Measurements from ENCODE around the gene SCGB3A1. TPM values are rescaled to one million over a fixed set of nuclear protein-coding genes. Genes with fewer than 3 reads are reported as not detected.

SCGB3A1 gene
- total RNA-seq, 1 experiment from 2014 or later, result not detected

DNA sequence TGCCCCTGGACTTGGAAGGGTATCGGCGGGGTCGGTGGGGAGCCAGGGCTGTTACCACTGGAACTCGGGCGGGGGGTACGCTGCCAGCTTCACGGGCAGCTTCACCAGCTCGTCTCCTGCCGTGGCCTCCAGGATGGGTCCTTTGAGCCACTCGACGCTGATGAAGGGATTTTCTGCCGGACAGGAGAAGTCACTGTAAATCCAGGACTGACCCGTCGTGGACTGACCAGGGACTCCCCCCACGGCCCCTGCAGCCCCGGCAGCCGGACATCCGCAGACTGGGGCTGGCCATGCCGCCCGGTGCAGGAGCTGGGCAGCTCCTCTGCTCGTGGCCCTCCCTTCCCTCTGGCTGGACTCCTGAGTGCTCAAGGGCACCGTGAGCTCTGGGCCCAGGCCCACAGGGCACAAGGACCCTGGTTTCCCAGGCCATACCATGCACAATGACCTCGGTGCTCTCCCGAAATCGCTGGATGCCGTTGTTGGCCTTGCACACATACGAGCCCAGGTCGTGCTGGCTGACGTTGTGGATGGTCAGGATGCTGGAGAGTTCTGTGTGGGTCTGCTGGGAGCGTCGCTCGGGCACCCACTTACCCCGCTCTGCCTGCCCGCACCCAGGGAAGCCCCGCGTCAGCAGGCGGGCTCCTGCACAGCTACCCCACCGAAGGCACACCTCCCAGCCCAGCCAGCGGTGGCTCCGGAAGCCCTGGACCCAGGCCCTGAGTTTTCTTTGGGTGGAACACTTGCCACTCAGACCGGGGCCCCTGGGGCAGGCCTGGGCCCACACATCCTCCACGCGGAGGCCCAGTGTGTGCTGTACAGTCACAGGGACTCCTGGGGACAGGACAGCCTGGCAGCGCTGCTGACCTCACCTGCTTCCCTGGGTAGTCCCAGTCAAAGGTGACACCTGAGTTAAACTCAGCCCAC lies 37.8 kb upstream of the SCGB3A1 start:
- no peaks in the 10 kb centered on the region for H3K36me3 ChIP-seq
- no peaks in the 10 kb centered on the region for H3K9me3 ChIP-seq (replicated peaks)
- no peak overlapping the region for H3K27ac ChIP-seq
- DNase-seq (ENCODE audit: low read depth in 1 of 2, low spot score in 2 of 2), result no peak
- H3K4me1 ChIP-seq (replicated peaks), result no peaks in the 10 kb centered on the region
- H3K27me3 ChIP-seq (replicated peaks), result peaks cover 24% of the 10 kb centered on the region
- H3K4me3 ChIP-seq, result no peak overlapping the region

DNA sequence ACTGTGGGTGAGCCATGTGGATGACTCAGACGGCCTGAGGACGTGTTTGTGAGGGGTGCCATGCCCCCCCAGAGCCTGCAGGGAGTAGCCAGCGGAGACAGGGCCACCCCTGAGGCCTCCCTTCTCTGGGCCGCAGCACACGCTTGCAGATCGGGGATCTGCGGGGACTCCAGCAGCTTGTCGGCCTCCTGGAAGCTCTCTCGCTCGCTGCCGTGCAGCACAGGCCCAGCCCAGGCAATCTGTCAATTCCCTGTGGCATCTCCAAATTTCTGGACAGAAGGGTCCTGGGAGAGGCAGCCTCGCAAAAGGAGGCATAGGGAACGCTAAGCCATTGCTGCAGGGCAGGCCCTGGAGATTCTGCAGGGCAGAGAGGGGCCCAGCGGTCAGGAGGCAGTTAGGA lies 36.9 kb upstream of the SCGB3A1 start:
- Histone ChIP-seq H3K36me3 (no peaks in the 10 kb centered on the region), H3K4me1 (replicated peaks) (no peaks in the 10 kb centered on the region), H3K9me3 (replicated peaks) (no peaks in the 10 kb centered on the region), H3K27ac (no peak overlapping the region), H3K27me3 (replicated peaks) (peaks cover 24% of the 10 kb centered on the region), H3K4me3 (no peak overlapping the region)
- DNase-seq (ENCODE audit: low read depth in 1 of 2, low spot score in 2 of 2), result no peak

DNA sequence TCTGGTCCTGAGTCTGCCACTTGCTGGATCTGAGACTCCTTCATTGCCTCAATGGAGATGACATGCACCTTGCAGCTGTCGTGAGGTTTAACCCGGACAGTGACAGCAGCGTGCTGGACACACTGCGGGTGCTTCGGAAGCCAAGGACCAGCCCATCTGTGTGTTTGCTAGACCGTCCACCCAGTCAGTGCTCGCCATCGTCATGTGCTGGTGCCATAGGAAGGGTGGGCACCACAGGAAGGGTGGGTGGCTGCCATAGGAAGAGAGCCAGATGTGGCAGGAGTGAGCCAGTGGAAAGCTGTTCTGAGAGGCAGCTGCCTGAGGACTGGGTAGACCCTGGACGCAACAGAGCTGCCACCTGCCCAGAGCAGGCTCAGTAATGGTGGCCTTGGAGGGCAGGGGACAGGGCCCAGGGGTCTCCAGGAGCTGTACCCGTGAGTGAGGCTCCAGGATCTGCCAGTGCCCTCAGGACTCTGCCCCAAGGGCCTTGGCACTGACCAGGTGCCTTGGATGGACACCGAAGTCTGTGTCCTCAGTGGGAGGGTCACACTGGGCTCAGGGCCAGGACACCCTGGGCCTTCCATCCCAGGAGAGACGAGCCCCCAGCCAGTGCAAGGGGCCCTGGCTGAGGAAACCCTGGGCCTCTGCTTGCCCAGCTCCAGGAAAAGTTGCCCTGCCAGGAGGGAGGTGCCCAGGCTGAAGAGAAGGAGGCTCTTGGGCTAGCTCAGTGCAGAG lies 36.3 kb upstream of the SCGB3A1 start:
- H3K4me3 ChIP-seq, result no peak overlapping the region
- no peak for DNase-seq (ENCODE audit: low read depth in 1 of 2, low spot score in 2 of 2)
- no peak overlapping the region for H3K27ac ChIP-seq
- no peaks in the 10 kb centered on the region for H3K4me1 ChIP-seq (replicated peaks)
- no peaks in the 10 kb centered on the region for H3K9me3 ChIP-seq (replicated peaks)
- H3K36me3 ChIP-seq, result no peaks in the 10 kb centered on the region
- peaks cover 24% of the 10 kb centered on the region for H3K27me3 ChIP-seq (replicated peaks)

DNA sequence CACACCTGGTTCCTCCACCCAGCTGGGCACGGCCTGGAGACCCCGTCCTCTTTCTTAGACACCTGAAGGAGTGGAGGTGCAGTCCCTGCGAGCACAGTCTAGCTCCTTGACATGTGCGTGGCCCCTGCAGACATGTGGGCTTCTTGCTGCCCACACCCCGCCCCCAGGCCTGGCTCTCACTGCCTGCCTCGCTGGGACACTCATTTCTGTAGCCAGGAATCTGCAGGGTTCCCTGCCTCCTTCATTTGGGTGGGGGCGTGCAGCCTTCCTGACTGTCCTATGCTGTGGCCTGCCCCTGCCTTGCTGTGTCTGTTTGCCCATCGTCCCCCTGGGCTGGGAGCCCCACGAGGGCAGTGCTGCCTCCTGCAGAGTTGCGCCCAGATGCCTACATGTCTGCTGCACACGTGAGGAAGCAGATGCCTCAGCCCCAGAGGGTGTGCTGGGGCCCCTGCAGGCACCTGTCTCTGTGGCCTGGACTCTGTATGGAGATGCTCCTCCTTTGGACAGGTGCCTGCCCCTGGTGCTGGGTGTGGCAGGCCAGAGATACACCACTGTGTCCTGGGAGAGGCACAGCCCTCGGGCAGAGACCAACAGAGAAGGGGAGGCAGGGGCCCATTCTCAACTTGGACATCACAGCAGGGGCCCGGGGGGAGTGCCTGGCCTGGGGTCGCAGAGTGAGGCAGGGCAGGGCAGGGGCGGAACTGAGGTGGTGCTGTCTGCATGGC lies 35.5 kb upstream of the SCGB3A1 start:
- Histone ChIP-seq H3K4me3 (no peak overlapping the region), H3K4me1 (replicated peaks) (no peaks in the 10 kb centered on the region), H3K9me3 (replicated peaks) (no peaks in the 10 kb centered on the region), H3K27ac (no peak overlapping the region), H3K36me3 (no peaks in the 10 kb centered on the region), H3K27me3 (replicated peaks) (peaks cover 24% of the 10 kb centered on the region)
- no peak for DNase-seq (ENCODE audit: low read depth in 1 of 2, low spot score in 2 of 2)

DNA sequence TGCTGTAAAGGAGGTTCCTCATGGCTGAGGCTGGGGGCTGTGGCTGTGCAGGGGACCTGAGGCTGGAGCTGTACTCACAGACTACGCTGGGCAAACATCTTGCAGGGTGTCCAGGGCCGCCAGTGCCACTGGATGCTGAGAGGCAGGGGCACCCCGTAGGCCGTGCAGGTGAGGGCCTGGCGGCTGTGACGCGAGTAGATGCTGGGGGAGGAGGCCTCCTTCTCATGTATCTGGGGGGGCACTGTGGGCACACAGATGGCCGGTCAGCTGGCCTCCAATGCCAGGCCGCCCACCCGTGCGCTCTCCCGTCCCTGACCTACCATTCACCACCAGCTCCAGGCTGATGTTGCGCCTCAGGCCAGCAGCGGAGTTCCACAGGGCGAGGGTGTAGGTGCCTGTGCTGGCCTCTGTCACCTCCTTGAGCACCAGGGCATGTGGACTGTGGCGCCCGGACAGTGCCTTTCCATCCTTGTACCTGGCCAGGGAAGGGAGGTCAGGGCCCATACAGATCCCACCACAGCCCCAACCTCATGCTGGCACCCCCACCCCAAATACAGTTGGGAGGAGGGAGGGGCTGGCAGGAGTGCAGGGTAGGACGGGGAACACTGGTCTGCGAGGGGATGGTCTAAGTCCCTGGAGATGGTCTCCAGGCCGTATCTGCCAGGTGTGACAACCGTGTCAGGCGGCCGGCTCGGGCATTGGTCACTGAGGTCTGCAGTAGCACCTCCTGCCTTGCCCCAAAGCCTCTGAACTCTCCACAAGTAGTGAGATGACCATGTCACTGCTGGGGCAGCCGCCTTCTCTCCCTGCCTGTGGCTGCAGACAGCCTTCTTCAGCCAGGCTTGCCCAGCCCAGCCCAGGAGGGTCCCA lies 34.7 kb upstream of the SCGB3A1 start:
- H3K4me3 ChIP-seq, result no peak overlapping the region
- no peak for DNase-seq (ENCODE audit: low read depth in 1 of 2, low spot score in 2 of 2)
- H3K9me3 ChIP-seq (replicated peaks), result no peaks in the 10 kb centered on the region
- H3K36me3 ChIP-seq, result no peaks in the 10 kb centered on the region
- no peak overlapping the region for H3K27ac ChIP-seq
- H3K4me1 ChIP-seq (replicated peaks), result no peaks in the 10 kb centered on the region
- H3K27me3 ChIP-seq (replicated peaks), result peaks cover 24% of the 10 kb centered on the region

DNA sequence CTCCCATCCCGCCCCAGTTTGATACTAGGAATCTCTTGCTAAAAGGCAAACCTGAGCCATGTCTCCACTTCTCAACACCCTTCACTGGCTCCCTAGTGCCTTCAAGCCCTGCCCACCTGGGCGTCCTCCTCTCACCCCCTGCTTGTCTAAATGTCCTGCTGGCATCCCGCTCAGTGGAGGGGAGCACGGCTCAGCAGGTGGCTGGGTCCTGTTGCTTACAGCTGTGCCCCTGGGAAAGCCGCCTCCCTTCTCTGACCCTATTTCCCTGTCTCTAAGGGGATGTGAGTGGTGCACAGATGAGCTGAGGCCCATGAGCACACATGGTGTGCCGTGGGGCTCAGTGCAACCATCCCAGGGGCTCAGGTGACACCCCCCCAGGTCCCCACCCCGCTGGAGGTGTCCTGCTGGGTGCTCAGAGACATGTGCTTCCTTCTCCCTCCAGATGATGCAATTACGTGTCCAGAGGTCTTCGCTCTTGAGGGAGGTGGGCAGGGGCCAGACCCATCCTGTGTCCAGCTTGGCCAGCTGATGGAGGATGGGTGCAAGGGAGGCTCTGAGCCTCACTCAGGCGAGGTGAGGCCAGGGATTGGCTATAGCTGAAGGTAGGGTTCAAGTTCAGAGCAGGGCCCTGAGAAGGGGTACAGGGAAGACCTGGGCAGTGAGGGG lies 34.0 kb upstream of the SCGB3A1 start:
- H3K27ac ChIP-seq, result no peak overlapping the region
- no peak for DNase-seq (ENCODE audit: low read depth in 1 of 2, low spot score in 2 of 2)
- no peak overlapping the region for H3K4me3 ChIP-seq
- H3K9me3 ChIP-seq (replicated peaks), result no peaks in the 10 kb centered on the region
- H3K36me3 ChIP-seq, result no peaks in the 10 kb centered on the region
- peaks cover 24% of the 10 kb centered on the region for H3K27me3 ChIP-seq (replicated peaks)
- H3K4me1 ChIP-seq (replicated peaks), result no peaks in the 10 kb centered on the region

DNA sequence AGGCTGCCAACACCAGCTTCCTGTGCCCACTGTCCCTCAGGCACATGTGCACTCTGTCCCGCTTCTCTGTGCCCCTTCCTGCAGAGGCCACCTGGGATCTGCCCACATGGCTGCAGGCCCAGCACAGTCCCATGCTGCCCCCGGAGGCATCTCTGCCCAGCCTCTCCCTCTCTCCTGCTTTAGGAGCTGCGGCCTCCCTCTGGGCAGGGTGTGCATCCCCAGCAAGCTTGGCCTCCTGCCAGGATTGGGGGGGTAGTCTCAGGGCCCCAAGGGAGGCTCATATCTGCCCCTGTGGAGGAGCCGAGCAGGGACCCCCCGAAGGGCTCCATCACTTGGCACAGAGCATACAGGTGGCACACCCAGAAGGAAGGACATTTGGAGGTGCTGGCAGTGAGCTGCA lies 33.3 kb upstream of the SCGB3A1 start:
- Histone ChIP-seq H3K4me3 (no peak overlapping the region), H3K27me3 (replicated peaks) (peaks cover 28% of the 10 kb centered on the region), H3K27ac (no peak overlapping the region), H3K4me1 (replicated peaks) (peaks cover under 1% of the 10 kb centered on the region; the same call in 1 of the 2 replicates), H3K36me3 (no peaks in the 10 kb centered on the region), H3K9me3 (replicated peaks) (peaks cover 2% of the 10 kb centered on the region; the same call in 1 of the 2 replicates)
- DNase-seq (ENCODE audit: low read depth in 1 of 2, low spot score in 2 of 2), result no peak

DNA sequence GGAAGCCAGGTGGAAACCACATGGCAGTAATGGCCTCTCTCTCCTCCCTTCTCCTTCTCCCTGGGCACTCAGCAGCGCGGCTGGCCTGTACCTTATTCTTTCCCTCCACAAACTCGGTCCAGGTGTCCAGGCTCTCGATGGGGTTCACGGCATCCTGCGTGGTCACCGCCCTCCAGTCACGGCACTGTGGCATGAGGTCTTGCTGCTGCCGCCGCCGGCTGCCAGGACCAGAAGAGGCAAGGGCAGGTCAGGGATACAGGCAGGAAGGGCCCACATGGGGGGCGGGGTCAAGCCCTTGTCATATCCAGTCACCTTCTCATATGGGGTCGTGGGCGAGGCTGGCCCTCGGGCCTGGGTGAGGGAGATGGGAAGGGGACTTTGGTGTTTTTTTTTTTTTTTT lies 32.5 kb upstream of the SCGB3A1 start:
- Histone ChIP-seq H3K27ac (no peak overlapping the region), H3K4me1 (replicated peaks) (peaks cover 8% of the 10 kb centered on the region), H3K9me3 (replicated peaks) (peaks cover 7% of the 10 kb centered on the region; the same call in 1 of the 2 replicates), H3K27me3 (replicated peaks) (peaks cover 29% of the 10 kb centered on the region), H3K4me3 (no peak overlapping the region), H3K36me3 (no peaks in the 10 kb centered on the region)
- no peak for DNase-seq (ENCODE audit: low read depth in 1 of 2, low spot score in 2 of 2)

DNA sequence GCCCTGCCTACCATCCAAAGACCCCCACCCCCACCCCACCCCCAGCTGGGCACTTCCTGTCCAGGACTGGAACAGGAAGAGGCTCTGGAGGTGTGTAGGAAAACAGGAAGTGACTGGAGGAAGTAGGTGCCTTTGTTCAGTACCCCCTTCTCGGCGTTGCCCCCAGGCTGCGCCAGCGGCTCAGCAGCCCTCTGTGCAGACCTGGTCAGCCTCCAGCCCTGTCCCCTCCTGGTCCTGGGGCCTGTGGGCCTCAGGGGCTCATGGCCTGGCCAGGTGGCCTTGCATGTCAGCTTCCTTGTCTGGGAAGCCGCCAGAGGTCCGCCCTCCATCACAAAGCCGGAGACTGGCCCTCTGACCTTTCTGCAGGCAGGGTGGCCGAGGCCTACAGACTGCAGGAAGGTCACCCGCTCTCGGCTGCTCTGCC lies 32.1 kb upstream of the SCGB3A1 start:
- H3K27me3 ChIP-seq (replicated peaks), result peaks cover 31% of the 10 kb centered on the region

DNA sequence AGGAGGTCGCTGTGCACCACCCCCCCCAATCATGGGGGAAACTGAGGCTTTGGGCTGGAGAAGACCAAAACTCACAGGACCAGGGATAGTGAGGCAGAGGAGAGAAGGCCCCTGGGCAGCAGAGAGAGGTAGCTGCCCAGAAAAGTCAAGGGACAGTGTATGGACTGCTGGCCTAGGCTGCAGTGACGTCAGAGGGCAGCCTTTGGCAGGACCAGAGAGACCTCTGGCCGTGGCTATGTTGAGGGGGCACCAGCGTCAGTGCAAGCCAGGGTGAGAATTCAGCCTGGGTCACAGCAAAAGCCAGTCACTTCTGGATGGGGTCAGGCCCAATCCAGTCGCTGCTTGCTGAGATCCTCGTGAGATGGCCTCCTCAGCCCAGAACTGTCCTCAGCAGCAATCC lies 31.6 kb upstream of the SCGB3A1 start:
- H3K27ac ChIP-seq, result no peak overlapping the region
- H3K4me1 ChIP-seq (replicated peaks), result peaks cover 12% of the 10 kb centered on the region
- peaks cover 33% of the 10 kb centered on the region for H3K27me3 ChIP-seq (replicated peaks)
- DNase-seq (ENCODE audit: low read depth in 1 of 2, low spot score in 2 of 2), result no peak
- H3K4me3 ChIP-seq, result no peak overlapping the region
- H3K36me3 ChIP-seq, result no peaks in the 10 kb centered on the region
- H3K9me3 ChIP-seq (replicated peaks), result peaks cover 7% of the 10 kb centered on the region; the same call in 1 of the 2 replicates

More for the DNA sequence above, 32.1 kb upstream of the SCGB3A1 start:
- Histone ChIP-seq H3K27ac (no peak overlapping the region), H3K4me1 (replicated peaks) (peaks cover 12% of the 10 kb centered on the region), H3K9me3 (replicated peaks) (peaks cover 7% of the 10 kb centered on the region; the same call in 1 of the 2 replicates), H3K4me3 (no peak overlapping the region), H3K36me3 (no peaks in the 10 kb centered on the region)
- DNase-seq (ENCODE audit: low read depth in 1 of 2, low spot score in 2 of 2), result no peak

DNA sequence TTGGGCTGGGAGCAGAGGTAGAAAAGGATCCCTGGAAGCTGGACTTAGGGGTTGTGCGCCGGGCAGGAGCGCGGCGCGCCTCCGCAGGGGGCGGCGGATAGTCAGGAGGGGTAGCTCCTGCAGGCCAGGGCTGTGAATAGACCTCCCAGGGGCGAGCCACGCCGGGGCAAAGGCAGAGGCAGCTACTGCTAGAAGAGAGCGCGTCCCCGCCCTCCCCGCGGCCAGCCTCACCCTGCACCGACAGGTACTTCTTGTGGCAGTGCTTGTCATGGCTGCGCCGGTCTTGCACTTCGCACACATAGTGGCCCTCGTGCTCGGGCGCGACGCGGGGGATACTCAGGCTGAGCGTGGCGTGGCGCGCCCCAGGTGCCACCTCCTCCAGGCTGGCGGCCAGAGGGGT lies 30.0 kb upstream of the SCGB3A1 start:
- H3K27ac ChIP-seq, result no peak overlapping the region
- H3K9me3 ChIP-seq (replicated peaks), result peaks cover 7% of the 10 kb centered on the region; the same call in 1 of the 2 replicates
- no peak overlapping the region for H3K4me3 ChIP-seq
- no peaks in the 10 kb centered on the region for H3K36me3 ChIP-seq
- H3K27me3 ChIP-seq (replicated peaks), result peaks cover 26% of the 10 kb centered on the region
- H3K4me1 ChIP-seq (replicated peaks), result peaks cover 12% of the 10 kb centered on the region
- DNase-seq (ENCODE audit: low read depth in 1 of 2, low spot score in 2 of 2), result no peak

DNA sequence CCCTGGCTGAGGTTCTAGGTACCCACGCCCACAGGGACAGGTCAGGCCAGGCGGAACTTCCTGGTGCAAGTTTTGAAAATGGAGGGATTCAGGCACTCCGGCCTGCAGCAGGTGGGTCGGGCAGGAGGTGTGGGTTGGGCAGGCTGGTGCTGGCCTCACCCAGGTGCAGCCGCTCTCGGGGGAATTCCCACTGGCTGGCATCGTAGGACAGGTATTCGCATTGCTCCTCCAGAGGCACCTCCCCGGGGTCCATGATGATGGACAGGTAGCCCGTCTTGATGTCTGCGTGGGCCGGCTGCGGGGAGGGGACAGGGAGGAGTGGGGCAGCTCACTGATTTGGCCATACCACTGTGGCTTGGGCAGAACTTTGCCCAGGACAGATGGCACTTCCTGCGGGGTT lies 28.7 kb upstream of the SCGB3A1 start:
- H3K27ac ChIP-seq, result no peak overlapping the region
- DNase-seq (ENCODE audit: low read depth in 1 of 2, low spot score in 2 of 2), result no peak
- H3K9me3 ChIP-seq (replicated peaks), result peaks cover 7% of the 10 kb centered on the region; the same call in 1 of the 2 replicates
- H3K4me1 ChIP-seq (replicated peaks), result peaks cover 12% of the 10 kb centered on the region
- H3K27me3 ChIP-seq (replicated peaks), result peaks cover 24% of the 10 kb centered on the region
- H3K4me3 ChIP-seq, result no peak overlapping the region
- no peaks in the 10 kb centered on the region for H3K36me3 ChIP-seq
